GM11168 (cell line): Measurements from ENCODE around the gene CDH4.
"Not testable (repeated sequence)": the region's sequence is repeated elsewhere in the genome, so short reads cannot be mapped to it uniquely, and the experiment has no call there.

Source experiments
- in situ Hi-C: fragments of 300-500 bp; cut with MboI; formaldehyde crosslinking; loops from one replicate; pipeline ENCODE4 v1.12.0; 2022; ENCODE audit warnings: low sequenced_read_pairs; ENCODE audit not compliant: unreplicated experiment

Gene CDH4

DNA sequence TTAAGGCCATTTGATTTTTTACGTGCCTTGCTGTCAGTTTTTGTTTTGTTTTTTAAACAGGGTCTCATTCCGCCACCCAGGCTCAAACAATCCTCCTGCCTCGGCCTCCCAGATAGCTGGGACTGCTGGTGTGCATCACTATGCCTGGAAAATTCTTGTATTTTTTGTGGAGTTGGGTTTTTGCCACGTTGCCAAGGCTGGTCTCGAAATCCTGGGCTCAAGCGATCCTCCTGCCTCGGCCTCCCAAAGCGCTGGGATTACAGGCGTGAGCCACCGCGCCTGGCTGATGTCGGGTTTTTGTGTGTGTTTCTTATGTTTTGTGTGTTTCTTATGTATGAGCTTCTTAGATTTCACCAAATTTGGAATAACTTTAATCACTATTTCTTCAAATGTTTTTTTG is 708.8 kb downstream of the CDH4 start:
- in situ Hi-C loops: no loop called here

- in situ Hi-C loops: no loop called here
These were observed 711.1 kb downstream of the CDH4 start for GRCh38 chr20:61963149-61963548.

- in situ Hi-C loops: no loop called here
These were observed 712.0 kb downstream of the CDH4 start for GRCh38 chr20:61963885-61964674.

- in situ Hi-C loops: no loop called here
These were observed 712.9 kb downstream of the CDH4 start for GRCh38 chr20:61964675-61965605.

DNA sequence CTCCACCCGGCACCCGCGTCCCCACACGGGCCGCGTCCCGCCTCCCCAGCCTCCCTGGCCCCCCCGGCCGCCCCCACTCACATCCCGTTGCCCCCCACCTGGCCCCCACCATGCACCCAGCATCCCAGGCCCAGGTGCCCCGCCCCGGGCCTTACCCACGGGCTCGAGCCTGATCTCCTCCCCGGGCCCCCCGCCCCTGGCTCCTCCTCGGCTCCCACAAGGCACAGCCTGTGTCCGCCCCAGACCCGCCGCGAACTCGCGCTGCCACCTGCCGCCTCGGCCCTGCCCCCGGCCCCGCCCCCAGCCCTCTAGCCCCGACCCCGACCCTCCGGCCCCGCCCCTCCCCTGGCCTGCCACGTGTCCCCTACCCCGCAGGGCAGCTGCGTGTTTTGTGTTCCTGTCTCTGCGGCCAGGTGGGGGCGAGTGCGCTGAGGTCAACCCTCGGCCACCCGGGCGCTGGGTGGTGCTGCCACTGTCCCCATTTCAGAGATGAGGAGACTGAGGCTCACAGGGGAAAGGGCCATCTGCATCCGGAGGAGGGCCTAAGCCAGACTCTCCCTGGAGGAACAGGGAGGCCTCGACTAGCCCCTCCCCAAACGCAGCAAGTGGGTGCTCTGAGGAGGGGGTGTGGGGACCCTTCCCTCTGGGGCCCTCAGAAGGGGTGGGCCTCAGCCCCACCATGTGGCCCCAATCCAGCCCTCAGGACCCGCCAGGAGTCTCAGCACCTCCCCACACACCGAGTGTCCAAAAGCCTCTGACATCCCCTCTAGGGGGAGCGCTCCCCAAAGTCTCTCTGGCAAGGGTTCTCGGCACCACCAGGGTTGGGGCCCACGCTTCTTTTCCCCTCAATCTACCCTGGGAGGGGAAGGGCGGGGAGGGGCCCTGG is 713.8 kb downstream of the CDH4 start:
- in situ Hi-C loops: no loop called here

DNA sequence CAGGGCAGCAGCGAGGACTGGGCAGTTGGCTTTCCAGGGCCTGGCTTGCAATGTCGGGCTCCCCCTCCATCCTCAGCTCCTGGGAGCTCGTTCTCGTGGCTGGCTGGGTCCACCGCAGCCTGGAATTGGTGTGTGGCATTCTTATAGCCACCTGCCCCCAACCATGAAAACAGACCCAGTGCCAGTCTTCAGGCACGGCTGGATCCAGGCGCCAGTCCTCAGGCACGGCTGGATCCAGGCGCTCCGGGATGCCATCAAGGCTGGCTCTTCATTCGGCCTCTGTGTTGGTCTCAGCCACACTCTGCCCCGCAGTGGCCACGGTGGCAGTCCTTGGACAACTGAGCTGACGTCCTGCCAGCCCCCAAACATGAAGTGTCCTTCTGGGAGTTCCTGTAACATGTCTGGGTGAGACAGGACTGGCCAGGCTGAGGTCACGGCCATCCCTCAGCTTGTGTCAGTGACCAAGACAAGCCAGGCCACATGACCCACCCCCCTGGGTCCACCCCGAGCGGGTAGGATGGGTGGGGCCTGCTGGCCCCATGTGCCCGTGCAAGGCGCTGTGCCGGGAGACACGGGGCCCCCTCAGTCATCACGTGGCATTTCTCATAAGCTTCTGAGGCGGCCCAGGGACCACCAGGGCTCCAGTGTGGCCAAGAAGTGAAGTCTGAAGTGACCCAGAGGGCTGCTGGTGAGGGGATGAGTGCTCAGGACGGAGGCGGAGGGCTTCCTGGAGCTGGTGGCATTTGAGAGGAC is 714.6 kb downstream of the CDH4 start:
- in situ Hi-C loops: no loop called here

GRCh38 chr20:61967300-61967699 is 715.2 kb downstream of the CDH4 start:
- in situ Hi-C loops: no loop called here

GRCh38 chr20:61968036-61968810 is 716.2 kb downstream of the CDH4 start:
- in situ Hi-C loops: no loop called here

DNA sequence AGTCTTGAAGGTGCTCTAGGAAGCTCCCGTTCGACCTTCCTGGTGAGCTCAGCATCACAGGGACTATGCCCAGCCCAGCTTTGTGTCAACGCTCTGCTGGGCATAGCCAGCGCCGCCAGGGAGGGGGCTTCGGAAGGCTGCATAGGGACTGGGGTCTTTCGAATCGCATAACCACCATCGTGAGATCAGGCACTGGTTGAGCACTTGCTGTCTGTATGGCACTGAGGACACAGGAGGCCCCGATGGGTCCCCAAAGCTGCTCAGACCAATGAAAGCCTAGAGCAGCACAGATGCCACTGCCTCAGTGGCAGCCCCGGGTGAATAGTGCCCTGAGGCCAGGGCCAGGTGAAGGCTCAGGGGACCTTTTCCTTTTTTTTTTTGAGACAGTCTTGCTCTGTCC is 716.9 kb downstream of the CDH4 start:
- in situ Hi-C loops: no loop called here

DNA sequence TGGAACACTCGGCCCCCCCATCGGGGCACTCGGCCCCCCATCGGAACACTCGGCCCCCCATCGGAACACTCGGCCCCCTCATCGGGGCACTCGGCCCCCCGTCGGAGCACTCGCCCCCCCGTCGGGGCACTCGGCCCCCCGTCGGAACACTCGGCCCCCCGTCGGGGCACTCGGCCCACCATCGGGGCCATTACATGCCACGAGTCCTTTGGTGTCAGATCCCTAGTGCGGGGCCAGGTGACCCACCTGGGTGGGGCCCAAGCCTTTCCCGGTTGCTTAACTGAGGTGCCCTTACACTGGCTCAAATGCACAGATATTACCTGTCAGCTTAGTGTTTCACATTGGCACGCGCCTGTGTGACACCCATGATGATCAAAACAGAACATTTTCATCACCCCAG is 717.7 kb downstream of the CDH4 start:
- in situ Hi-C loops: no loop called here

DNA sequence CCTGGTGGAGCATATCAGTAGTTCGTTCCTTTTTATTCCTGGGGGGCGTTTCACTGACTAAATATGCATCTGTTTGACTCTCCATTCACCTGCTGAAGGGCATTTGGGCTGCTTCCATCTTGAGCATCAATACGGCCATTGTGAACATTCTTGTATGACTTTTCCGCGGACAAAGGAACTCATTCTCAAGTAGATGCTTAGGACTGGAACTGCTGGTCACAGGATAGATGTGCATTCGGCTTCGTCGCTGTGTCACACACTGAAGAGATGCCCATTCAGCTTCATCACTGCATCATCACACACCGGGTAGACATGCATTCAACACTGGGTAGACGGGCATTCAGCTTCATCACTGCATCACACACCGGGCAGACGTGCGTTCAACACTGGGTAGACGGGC is 718.3 kb downstream of the CDH4 start:
- in situ Hi-C loops: no loop called here

GRCh38 chr20:61971595-61971994 is 719.5 kb downstream of the CDH4 start:
- in situ Hi-C loops: not testable (repeated sequence)

- in situ Hi-C loops: no loop called here
These were observed 720.8 kb downstream of the CDH4 start for GRCh38 chr20:61972636-61973508.

- in situ Hi-C loops: no loop called here
These were observed 721.7 kb downstream of the CDH4 start for GRCh38 chr20:61973515-61974356.

GRCh38 chr20:61974357-61974665 is 722.2 kb downstream of the CDH4 start:
- in situ Hi-C loops: no loop called here

GRCh38 chr20:61975407-61976129 is 723.5 kb downstream of the CDH4 start:
- in situ Hi-C loops: no loop called here

DNA sequence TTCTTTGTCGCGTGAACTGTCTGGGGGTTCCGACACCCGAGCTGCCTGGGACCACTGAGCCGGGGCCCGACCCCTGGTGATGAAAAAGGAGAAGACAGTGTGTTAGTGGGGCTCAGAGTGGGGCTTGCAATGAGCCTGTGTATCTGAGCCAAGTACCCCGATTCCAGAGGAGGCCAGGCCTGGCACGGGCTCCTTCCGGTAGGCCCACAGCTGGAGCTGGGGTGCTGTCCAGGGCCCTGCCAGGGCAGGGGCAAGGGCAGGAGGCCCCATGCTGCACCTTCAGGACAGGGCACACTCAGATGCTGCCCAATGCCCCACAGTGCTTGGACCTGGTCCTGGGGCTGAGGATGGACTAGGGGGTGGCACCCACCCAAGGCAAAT is 724.2 kb downstream of the CDH4 start:
- in situ Hi-C loops: no loop called here
